ENCODE measurements around the gene ATPAF2. TPM values are rescaled to one million over a fixed set of nuclear protein-coding genes. Genes with fewer than 3 reads are reported as not detected.
"Not testable (repeated sequence)": the region's sequence is repeated elsewhere in the genome, so short reads cannot be mapped to it uniquely, and the experiment has no call there.

The ATPAF2 gene
- polyA plus RNA-seq, 5 donors: 22.0 to 23.9 (median 22.9) TPM

- no peak for DNase-seq
Observed at GRCh38 chr17:18014006-18014405, 25.0 kb downstream of the ATPAF2 start.

DNA sequence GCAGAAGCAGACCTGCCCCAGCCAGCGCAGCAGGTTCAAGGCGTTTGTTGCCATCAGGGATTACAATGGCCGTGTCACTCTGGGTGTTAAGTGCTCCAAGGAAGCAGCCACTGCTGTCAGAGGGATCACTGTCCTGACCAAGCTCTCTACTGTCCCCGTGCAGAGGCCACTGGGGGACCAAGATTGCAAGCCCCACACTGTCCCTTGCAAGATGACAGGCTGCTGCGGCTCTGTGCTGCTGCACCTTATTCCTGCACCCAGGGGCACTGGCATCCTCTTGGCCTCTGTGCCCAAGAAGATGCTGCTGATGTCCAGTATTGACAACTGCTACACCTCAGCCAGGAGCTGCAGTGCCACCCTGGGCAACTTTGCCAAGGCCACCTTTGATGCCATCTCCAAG lies 27.7 kb downstream of the ATPAF2 start:
- no peak for DNase-seq

DNA sequence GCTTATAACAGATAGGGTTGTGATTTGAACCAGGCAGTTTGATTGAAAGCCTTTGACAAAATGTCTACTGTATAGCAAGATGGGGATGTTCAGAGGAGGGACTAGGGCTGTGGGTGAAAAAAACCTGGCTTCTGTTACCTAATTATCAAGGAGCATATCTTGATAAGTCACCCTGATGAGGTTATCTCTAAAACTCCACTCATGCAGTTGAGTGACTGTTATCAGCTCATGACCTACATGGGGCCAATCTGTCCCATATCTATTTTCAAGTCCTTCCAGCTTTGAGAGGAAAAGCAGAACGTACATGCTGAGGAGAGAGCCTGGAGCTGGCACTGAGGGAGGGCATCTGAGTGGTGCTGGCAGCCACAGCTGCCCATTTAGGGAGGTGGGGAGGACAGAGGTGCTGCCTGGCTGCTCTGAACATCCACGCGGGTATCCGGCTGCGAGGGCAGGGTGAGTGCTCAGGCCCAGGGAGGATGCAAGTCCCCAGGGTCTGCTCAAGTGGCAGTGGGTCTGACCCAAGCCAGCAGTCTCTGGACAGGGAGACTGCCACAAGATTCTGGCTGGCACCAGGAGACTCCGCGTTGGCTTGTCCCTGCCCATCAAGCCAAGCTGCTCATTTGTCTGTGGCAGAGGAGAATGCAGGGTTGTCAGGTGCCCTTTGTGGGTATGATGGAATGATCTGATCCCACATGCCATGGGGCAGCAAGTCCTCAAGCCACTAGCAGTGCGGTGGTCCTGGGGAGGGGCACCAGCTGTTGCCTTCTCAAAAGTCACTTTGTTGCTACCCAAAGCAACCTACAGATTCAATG lies 29.2 kb downstream of the ATPAF2 start:
- no peak for DNase-seq

GRCh38 chr17:18008496-18009268 lies 30.3 kb downstream of the ATPAF2 start:
- DNase-seq: no peak

GRCh38 chr17:18006495-18007239 lies 32.3 kb downstream of the ATPAF2 start:
- no peak for DNase-seq

GRCh38 chr17:18005496-18005895 lies 33.5 kb downstream of the ATPAF2 start:
- no peak for DNase-seq

GRCh38 chr17:18004884-18005305 lies 34.1 kb downstream of the ATPAF2 start:
- no peak for DNase-seq

DNA sequence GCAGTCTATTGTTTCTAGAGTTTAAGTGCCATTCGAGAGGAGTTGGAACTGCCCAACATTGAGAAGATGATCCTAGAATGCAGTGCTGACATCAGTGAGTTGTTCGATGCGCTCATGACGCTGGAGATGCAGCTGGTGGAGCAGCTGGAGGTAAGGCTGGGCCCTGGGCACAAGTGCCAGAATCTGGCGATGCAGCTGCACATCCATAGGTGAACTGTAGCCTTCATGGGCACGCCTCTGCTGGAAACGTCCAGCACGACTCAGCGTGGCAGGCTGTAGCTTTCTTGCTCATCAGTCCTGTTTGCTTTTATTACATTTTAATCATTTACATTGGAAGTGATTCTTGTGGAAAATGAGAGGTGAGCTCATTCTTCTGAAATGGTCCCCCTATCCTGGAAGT lies 34.6 kb downstream of the ATPAF2 start:
- no peak for DNase-seq

- no peak for DNase-seq
Observed at GRCh38 chr17:18002171-18002570, 36.8 kb downstream of the ATPAF2 start.

DNA sequence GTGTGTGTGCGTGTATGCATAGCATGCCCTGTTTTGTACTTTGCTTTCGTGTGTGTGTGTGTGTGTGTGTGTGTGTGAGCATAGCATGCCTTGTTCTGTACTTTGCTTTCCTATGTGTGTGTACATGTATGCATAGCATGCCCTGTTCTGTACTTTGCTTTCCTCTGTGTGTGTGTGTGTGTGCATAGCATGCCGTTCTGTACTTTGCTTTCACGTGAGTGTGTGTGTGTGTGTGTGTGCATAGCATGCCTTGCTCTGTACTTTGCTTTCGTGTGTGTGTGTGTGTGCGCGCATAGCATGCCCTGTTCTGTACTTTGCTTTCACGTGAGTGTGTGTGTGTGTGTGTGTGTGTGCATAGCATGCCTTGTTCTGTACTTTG lies 38.9 kb downstream of the ATPAF2 start:
- DNase-seq: no peak

DNA sequence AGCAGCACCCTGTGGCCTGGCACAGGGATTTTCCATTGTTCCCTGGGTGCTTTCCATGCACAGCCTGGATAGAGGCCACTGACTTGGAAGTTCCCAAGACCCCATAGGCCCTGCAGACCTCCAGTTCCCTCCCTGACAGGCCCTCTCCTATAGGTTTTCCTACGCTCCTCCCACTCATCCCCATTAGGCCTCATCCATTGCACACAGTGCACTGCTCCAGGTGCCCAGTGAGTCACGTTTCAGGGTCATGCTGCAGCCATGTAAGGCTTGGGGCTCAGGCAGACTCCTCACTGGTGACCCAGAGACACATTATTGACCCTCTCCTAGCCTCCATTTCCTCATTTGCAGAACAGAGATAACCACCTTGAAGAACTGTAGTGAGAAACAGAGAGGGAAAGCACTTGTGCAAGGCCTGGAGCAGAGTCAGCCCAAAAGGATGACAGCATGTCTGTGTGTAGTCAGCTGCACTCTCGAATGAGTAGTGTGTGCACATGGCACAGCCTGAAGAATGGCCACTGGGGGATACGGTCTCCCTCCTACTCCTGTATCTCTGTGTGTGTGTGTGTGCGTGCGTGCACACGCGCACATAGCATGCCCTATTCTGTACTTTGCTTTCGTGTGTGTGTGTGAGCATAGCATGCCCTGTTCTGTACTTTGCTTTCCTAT lies 39.5 kb downstream of the ATPAF2 start:
- no peak for DNase-seq

DNA sequence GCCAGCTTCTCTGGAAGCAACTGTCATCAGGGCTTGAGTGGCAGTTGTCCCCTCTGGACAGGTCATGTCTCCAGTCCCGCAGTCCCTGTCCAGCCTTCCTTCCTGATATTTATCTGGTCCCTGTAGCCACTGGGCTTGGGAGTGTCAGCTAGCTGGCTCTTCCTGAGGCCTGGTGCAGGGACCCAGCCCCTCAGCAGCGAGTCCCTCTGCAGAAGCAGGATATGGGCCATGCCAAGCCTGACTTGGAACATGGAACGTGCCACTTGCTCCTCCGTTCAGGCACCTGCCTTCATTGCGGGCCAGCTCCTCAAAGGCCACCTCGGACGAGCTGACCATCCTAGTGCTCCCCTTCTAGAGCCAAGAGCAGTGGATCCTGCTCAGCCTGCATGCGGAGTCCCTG lies 40.0 kb downstream of the ATPAF2 start:
- no peak for DNase-seq

GRCh38 chr17:17995887-17996286 lies 43.1 kb downstream of the ATPAF2 start:
- not testable (repeated sequence) for DNase-seq

GRCh38 chr17:17994271-17995069 lies 44.5 kb downstream of the ATPAF2 start:
- no peak for DNase-seq

DNA sequence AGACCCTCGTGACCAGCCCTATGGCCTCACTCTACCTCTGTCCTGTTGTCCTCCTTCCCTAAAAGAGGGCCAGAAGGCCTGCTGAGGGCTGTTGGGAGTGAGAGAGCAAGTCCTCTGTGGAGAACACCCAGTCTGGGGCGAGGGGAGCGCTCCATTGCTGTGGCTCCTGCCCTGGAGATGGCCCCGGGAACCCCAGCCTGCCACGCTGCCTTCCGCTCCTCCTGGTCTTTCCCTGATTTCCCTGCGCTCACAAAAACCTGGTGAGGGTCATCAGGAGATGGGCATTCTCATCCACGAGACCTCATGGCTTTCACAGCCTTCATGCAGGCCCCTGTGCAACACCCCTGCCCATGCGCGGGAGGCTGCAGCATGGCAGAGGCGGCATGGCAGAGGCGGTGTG lies 45.1 kb downstream of the ATPAF2 start:
- DNase-seq: no peak

DNA sequence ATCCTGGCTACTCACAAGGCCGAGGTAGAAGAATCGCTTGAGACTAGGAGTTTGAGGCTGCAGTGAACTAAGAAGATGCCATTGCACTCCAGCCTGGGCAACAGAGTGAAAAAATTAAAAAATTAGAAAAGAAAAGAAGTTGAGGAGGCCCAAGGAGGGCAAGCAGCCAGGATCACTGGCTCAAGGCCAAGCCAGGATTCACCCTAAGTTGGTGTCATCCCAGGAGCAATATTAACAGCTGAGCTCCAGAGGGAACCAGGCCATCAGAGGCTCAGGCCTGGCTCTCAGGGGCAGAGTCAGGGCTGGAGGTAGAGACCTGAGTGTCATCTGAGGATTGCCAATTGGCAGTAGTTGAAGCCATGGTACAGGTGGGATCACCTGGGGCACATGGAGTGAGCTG lies 45.6 kb downstream of the ATPAF2 start:
- DNase-seq: no peak

- DNase-seq: no peak
Observed at GRCh38 chr17:17990282-17990681, 48.7 kb downstream of the ATPAF2 start.

DNA sequence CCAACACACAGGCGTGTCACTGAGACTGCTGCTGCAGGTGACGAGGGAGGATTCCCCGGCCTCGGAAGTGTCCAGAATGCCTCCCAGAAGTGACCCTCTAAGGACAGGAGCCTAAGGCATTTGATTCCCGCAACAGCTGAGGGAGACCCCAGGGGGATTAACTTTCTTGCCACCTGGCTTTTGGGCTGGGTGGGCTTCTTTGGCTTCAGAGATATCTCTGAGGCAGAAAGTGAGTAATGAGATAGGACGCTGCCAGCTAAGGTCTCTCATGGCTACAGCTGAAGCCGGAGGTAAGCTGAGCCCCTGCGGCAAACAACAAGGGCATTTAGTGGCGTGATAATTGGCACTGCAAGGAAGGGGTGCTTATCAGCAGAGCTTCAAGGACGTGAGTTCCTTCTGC lies 49.4 kb downstream of the ATPAF2 start:
- DNase-seq: no peak

- no peak for DNase-seq
Observed at GRCh38 chr17:17989081-17989480, 49.9 kb downstream of the ATPAF2 start.

DNA sequence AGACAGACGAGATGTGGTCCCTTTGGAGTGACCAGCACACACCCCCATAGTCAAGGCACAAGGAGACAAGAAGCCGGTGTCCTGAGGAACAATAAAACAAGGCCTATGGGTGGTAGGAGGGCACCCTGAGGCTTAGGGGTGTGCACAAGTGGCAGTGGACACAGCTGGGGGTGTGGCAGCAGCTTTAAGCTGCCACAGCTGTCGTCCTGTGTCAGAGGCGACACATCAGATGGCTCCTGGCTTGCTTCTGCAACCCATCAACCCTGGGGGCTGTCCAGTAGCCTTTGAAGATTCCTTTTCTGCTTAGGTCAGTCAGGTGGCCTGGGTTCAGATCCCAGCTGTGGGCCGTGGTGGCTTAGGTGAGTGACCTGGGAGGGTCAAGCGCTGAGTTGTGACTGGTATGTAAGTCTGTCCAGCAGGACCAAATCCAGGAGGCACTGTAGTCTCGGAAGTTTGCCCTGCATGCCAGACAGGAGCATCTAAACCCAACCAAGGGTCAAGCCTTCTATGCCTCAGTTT lies 50.5 kb downstream of the ATPAF2 start:
- no peak for DNase-seq

DNA sequence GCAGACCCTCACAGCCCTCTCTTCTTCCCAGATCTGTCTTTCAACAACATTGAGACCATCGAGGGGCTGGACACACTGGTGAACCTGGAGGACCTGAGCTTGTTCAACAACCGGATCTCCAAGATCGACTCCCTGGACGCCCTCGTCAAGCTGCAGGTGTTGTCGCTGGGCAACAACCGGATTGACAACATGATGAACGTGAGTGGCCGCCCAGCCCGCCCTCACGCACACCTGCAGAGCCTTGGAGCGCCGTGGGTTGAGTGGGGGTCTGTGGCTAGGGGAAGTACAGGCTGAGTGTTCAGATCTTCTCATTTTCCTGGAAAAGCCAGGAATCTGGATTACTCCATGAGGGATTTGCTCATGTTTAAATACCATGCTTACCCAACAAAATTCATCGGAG lies 51.1 kb downstream of the ATPAF2 start:
- DNase-seq: no peak

All from right lung (tissue), 5 donors.